ENCODE data around the gene KRTAP4-2. TPM values are rescaled to one million over a fixed set of nuclear protein-coding genes. Genes with fewer than 3 reads are reported as not detected.

The KRTAP4-2 gene
- polyA plus RNA-seq, 1 of the 3 experiments (the other 2 are of a cell fraction) = not detected

DNA sequence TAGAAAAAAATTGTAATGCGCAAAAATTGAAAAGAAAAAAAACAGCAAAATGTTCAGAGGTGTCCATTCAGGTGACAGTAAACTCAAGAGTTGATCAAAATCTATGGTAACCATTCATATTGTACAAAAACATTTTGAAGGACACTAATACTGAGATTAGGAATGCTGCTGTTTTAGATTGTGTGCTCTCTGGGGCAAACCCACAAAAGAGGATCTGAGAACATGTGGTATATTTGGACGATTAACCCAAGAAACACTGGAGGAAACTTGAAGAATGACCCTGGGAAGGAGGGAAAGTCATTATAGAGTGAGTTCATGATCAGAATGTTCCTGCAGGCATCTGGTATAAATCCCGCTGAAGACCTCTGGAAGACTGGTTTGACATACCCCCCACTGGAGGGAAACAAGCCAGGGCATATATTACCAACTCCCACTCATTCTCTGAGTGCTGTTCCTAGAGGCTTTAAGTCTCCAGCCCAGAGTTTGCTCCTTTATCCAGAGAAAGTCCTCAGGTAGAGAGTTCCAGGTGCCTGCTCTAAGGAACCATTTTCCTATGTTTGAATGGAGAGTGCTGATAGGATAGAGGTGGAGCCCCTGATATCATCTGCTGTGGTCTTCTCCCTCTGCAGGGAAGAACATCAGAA lies 1.2 kb downstream of the KRTAP4-2 start:
- WGBS (ENCODE audit: low lambda C conversion rate) = 8% methylated on average over 3 of the region's 3 CpGs
- POLR2A ChIA-PET = no interaction called here

GRCh38 chr17:41171886-41172285 lies 6.1 kb downstream of the KRTAP4-2 start:
- H4K20me1 ChIP-seq (ENCODE audit: insufficient read depth) = no peaks in the 10 kb centered on the region
- no peaks in the 10 kb centered on the region for H3K9me2 ChIP-seq
- TF ChIP-seq IRF3 (IDR thresholded peaks at IDR 0.05; ENCODE audit: low read depth, low read length) = no peak
- no peak for TF ChIP-seq CHD2 (IDR thresholded peaks at IDR 0.05; ENCODE audit: low read length, partially characterized antibody)
- TF ChIP-seq RCOR1 (IDR thresholded peaks at IDR 0.05; ENCODE audit: low read length) = no peak
- no peak for TF ChIP-seq POLR2AphosphoS5 (IDR thresholded peaks at IDR 0.05; ENCODE audit: low read depth, low read length)
- TF ChIP-seq PBX3 (IDR thresholded peaks at IDR 0.05) = no peak
- no peak for TF ChIP-seq FOXM1 (IDR thresholded peaks at IDR 0.05; ENCODE audit: low read depth)
- no peak for TF ChIP-seq NFIC (IDR thresholded peaks at IDR 0.05; ENCODE audit: borderline replicate concordance)
- TF ChIP-seq ELF1 (IDR thresholded peaks at IDR 0.05) = no peak
- TF ChIP-seq CTCF (IDR thresholded peaks at IDR 0.05) = no peak
- TF ChIP-seq NRF1 (IDR thresholded peaks at IDR 0.05; ENCODE audit: low read depth, low read length) = no peak
- TF ChIP-seq GABPA (IDR thresholded peaks at IDR 0.05; ENCODE audit: low read depth) = no peak
- no peak for TF ChIP-seq RFX5 (IDR thresholded peaks at IDR 0.05; ENCODE audit: low read length)
- TF ChIP-seq RAD21 (IDR thresholded peaks at IDR 0.05; ENCODE audit: low read length) = no peak
- no peaks in the 10 kb centered on the region for H3K36me3 ChIP-seq (replicated peaks in 1 of 2; ENCODE audit: control insufficient read depth in 1 of 2, insufficient read depth in 2 of 2, low read length in 1 of 2)
- H3K9me3 ChIP-seq = no peaks in the 10 kb centered on the region
- H3K79me2 ChIP-seq (ENCODE audit: insufficient read depth) = no peaks in the 10 kb centered on the region
- CTCF ChIA-PET = no interaction called here
- H2AFZ ChIP-seq (ENCODE audit: low read depth) = no peak overlapping the region
- H3K4me1 ChIP-seq (ENCODE audit: control insufficient read depth in 1 of 2, insufficient read depth in 2 of 2, low read depth in 1 of 2, low read length in 1 of 2) = no peaks in the 10 kb centered on the region
- H3K27me3 ChIP-seq (ENCODE audit: insufficient read depth) = peaks cover 54% of the 10 kb centered on the region
- H3K9ac ChIP-seq = no peak overlapping the region
- 15% methylated on average over 2 of the region's 2 CpGs for WGBS (ENCODE audit: low lambda C conversion rate)
- no peaks in the 10 kb centered on the region for H3F3A ChIP-seq (replicated peaks; ENCODE audit: insufficient read depth)
- POLR2A ChIA-PET = no interaction called here
- H3K27ac ChIP-seq (ENCODE audit: low read depth in 2 of 2, low read length in 1 of 2) = no peak overlapping the region
- H3K4me3 ChIP-seq (ENCODE audit: low read depth in 2 of 2, low read length in 1 of 2) = no peak overlapping the region
- DNase-seq = no peak
- H3K4me2 ChIP-seq = no peak overlapping the region

More for the DNA sequence above, 1.2 kb downstream of the KRTAP4-2 start:
- no peaks in the 10 kb centered on the region for H3K36me3 ChIP-seq (replicated peaks in 1 of 2; ENCODE audit: control insufficient read depth in 1 of 2, insufficient read depth in 2 of 2, low read length in 1 of 2)
- DNase-seq = no peak
- H3K79me2 ChIP-seq (ENCODE audit: insufficient read depth) = no peaks in the 10 kb centered on the region
- H2AFZ ChIP-seq (ENCODE audit: low read depth) = no peak overlapping the region
- H3K9me2 ChIP-seq = no peaks in the 10 kb centered on the region
- H3K27ac ChIP-seq (ENCODE audit: low read depth in 2 of 2, low read length in 1 of 2) = no peak overlapping the region
- H4K20me1 ChIP-seq (ENCODE audit: insufficient read depth) = no peaks in the 10 kb centered on the region
- H3K27me3 ChIP-seq (ENCODE audit: insufficient read depth) = peaks cover 40% of the 10 kb centered on the region
- no peaks in the 10 kb centered on the region for H3K4me1 ChIP-seq (ENCODE audit: control insufficient read depth in 1 of 2, insufficient read depth in 2 of 2, low read depth in 1 of 2, low read length in 1 of 2)
- no peak overlapping the region for H3K9ac ChIP-seq
- CTCF ChIA-PET = interaction anchor here (1.2 kb wide), 1 partner anchor 51 kb away, joined by 5 read pairs; no protein-coding TSS in a partner anchor
- H3F3A ChIP-seq (replicated peaks; ENCODE audit: insufficient read depth) = no peaks in the 10 kb centered on the region
- TF ChIP-seq EZH2phosphoT487 (IDR thresholded peaks at IDR 0.05; ENCODE audit: borderline replicate concordance, low read depth) = 0 out of 2 replicates have a peak, but pooled peaks have one; percentile 2
- no peak for TF ChIP-seq POLR2AphosphoS5 (IDR thresholded peaks at IDR 0.05; ENCODE audit: low read depth, low read length)
- TF ChIP-seq GABPA (IDR thresholded peaks at IDR 0.05; ENCODE audit: low read depth) = no peak
- H3K9me3 ChIP-seq = no peaks in the 10 kb centered on the region
- H3K4me2 ChIP-seq = no peak overlapping the region
- no peak overlapping the region for H3K4me3 ChIP-seq (ENCODE audit: low read depth in 2 of 2, low read length in 1 of 2)

All from SK-N-SH (cell line).